SK-N-MC (cell line): Measurements from ENCODE around the gene APEX1.
A peak's percentile ranks its signal among the peaks of the same experiment; 100 is the strongest.
"Not testable (repeated sequence)": the region's sequence is repeated elsewhere in the genome, so short reads cannot be mapped to it uniquely, and the experiment has no call there.

ENCODE experiments used
- DNase-seq: peaks from one replicate; pipeline ENCODE4 v3.0.0-alpha.2; 2011; ENCODE audit warnings: low read depth, low spot score
- H3K27ac ChIP-seq: fragments of 200-600 bp; sonication (generic); 2 replicates; pipeline ENCODE4 v1.5.1; 2016; ENCODE audit warnings: mixed run types
- H3K36me3 ChIP-seq: fragments of 200-600 bp; sonication (generic); 2 replicates; pipeline ENCODE4 v1.6.1; 2017; ENCODE audit warnings: antibody characterized with exemption, low read length, mixed read lengths; ENCODE audit not compliant: insufficient read depth
- H3K4me3 ChIP-seq: fragments of 200-600 bp; sonication (generic); 2 replicates; pipeline ENCODE4 v1.5.1; 2016
- H3K9ac ChIP-seq: fragments of 200-600 bp; sonication (generic); 2 replicates; pipeline ENCODE4 v1.8.0; 2017; ENCODE audit warnings: mixed run types, mixed read lengths; ENCODE audit not compliant: insufficient read length
- H3K9me3 ChIP-seq: fragments of 200-600 bp; sonication (generic); 2 replicates; pipeline ENCODE4 v1.6.1; 2017; ENCODE audit warnings: low read depth, mild to moderate bottlenecking, antibody characterized with exemption, low read length, moderate library complexity, mixed read lengths
- EZH2 ChIP-seq: fragments of 200-600 bp; sonication (generic); IDR thresholded peaks from one replicate; pipeline ENCODE4 v1.6.1; 2017; ENCODE audit warnings: antibody characterized with exemption
- FOXP2 ChIP-seq: optimal IDR thresholded peaks from 2 replicates; pipeline ENCODE3; 2011; ENCODE audit warnings: mild to moderate bottlenecking, moderate library complexity; ENCODE audit not compliant: insufficient read depth; ENCODE audit errors: extremely low read length, control extremely low read depth
- POLR2AphosphoS5 ChIP-seq: IDR thresholded peaks from 2 replicates; pipeline ENCODE4 v1.6.1; 2012; ENCODE audit warnings: mild to moderate bottlenecking, low read depth, low read length, borderline replicate concordance

Gene APEX1

GRCh38 chr14:20440882-20441281 is 14.1 kb upstream of the APEX1 start:
- Histone ChIP-seq H3K9me3 (no peaks in the 10 kb centered on the region), H3K36me3 (peaks cover 10% of the 10 kb centered on the region), H3K4me3 (no peak overlapping the region), H3K9ac (no peak overlapping the region), H3K27ac (no peak overlapping the region)
- TF ChIP-seq POLR2AphosphoS5: no peak
- no peak for DNase-seq

GRCh38 chr14:20441461-20441860 is 13.6 kb upstream of the APEX1 start:
- DNase-seq: no peak
- no peak overlapping the region for H3K9ac ChIP-seq
- no peaks in the 10 kb centered on the region for H3K9me3 ChIP-seq
- TF ChIP-seq EZH2 (no peak), FOXP2 (no peak), POLR2AphosphoS5 (no peak)
- peaks cover 16% of the 10 kb centered on the region for H3K36me3 ChIP-seq
- no peak overlapping the region for H3K27ac ChIP-seq
- H3K4me3 ChIP-seq: no peak overlapping the region

DNA sequence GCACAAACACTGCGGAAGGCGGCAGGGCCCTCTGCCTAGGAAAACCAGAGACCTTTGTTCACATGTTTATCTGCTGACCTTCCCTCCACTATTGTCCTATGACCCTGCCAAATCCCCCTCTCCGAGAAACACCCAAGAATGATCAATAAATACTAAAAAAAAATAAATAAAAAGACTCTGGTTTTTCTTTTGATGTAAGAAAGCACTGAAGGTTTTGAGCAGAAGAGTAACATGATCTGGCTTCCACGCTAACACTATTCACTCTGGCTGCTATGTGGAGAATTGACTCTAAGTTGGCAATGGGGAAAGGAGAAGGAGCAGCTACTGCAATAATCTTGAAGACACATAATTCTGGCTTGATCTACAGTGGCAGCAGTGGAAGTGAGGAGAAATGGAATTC is 11.4 kb upstream of the APEX1 start:
- H3K9ac ChIP-seq, H3K4me3 ChIP-seq, DNase-seq, H3K9me3 ChIP-seq, H3K27ac ChIP-seq: not testable (repeated sequence)
- peaks cover 38% of the 10 kb centered on the region for H3K36me3 ChIP-seq

DNA sequence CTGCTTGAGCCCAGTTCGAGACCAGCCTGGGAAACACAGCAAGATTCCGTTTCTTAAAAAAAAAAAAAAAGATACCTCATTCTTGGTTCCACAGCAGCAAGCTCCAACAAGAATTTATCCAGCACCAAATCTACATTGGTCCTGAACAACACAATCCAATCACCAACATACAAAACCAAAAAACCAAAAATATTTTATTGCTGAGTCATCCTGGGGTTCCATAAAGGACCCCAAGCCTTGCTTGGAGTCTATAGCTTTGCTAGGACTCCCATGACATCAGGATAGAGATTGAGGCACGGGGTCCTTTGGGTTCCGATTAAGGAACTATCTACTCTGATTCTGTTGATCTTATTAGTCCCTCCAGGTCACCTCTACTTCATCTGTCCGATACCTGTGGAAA is 8.1 kb upstream of the APEX1 start:
- H3K9ac ChIP-seq: no peak overlapping the region
- TF ChIP-seq POLR2AphosphoS5 (no peak), FOXP2 (no peak), EZH2 (no peak)
- no peak overlapping the region for H3K27ac ChIP-seq
- no peak overlapping the region for H3K4me3 ChIP-seq
- no peak for DNase-seq
- H3K9me3 ChIP-seq: no peaks in the 10 kb centered on the region
- peaks cover 68% of the 10 kb centered on the region for H3K36me3 ChIP-seq

DNA sequence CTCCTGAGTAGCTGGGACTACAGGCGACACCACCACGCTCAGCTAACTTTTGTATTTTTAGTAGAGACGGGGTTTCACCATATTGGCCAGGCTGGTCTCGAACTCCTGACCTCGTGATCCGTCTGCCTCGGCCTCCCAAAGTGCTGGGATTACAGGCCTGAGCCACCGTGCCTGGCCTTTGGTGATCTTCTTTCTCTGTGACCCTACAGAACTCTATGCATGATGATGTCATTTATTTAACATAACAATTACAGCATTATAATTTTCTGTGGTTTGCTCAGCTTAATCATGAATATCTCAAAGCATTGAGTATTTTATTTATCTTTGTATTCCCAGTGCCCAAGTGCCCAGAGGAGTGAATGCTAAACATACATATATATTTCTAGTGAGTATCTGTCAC is 2.2 kb upstream of the APEX1 start:
- peaks cover 68% of the 10 kb centered on the region for H3K36me3 ChIP-seq

DNA sequence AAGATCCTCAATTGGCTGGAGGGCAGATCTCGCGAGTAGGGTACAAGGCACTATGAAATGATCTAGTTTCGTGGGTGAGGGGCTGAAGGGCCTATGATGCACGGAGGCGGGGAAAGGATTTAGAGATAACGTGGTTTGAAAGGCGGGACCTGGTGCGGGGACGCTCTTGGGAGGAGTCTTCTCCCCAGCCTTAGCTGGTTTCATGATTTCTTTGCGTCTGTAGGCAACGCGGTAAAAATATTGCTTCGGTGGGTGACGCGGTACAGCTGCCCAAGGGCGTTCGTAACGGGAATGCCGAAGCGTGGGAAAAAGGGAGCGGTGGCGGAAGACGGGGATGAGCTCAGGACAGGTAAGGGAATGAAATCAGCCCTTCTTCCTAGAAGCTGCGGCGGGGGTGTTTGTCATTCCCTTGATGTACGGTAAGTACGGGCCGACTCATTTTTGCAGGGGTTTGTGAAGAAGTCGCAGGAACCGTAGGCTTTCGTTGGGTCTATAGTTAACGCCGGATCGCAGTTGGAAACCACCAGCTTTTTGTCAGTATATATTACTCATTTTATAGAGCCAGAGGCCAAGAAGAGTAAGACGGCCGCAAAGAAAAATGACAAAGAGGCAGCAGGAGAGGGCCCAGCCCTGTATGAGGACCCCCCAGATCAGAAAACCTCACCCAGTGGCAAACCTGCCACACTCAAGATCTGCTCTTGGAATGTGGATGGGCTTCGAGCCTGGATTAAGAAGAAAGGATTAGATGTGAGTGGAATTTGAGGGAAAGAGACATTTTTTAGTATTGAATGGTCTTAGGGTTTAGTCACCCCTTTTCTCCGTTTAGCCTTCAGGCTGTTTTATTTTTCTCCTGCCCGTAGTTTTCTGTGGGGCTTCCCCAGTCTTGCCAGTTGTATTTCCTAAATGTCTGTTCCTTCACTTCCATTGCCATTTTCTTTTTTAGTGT is 602 bp downstream of the APEX1 start:
- Histone ChIP-seq H3K9ac (peak overlapping the region; percentile 99), H3K4me3 (peak overlapping the region; percentile 88), H3K9me3 (no peaks in the 10 kb centered on the region), H3K27ac (peak overlapping the region; percentile 99), H3K36me3 (peaks cover 63% of the 10 kb centered on the region)
- DNase-seq: peak; percentile 78
- no peak for TF ChIP-seq EZH2
- TF ChIP-seq FOXP2: no peak
- TF ChIP-seq POLR2AphosphoS5: no peak; the same call in 1 of the 2 replicates

More for the DNA sequence above, 2.2 kb upstream of the APEX1 start:
- H3K9me3 ChIP-seq, H3K27ac ChIP-seq, H3K4me3 ChIP-seq, DNase-seq, H3K9ac ChIP-seq: not testable (repeated sequence)

DNA sequence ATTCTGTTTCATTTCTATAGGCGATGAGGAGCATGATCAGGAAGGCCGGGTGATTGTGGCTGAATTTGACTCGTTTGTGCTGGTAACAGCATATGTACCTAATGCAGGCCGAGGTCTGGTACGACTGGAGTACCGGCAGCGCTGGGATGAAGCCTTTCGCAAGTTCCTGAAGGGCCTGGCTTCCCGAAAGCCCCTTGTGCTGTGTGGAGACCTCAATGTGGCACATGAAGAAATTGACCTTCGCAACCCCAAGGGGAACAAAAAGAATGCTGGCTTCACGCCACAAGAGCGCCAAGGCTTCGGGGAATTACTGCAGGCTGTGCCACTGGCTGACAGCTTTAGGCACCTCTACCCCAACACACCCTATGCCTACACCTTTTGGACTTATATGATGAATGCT is 1.9 kb downstream of the APEX1 start:
- Histone ChIP-seq H3K27ac (0 out of 2 replicates have a peak overlapping the region, but pooled peaks have one; percentile 99), H3K36me3 (peaks cover 52% of the 10 kb centered on the region), H3K9me3 (no peaks in the 10 kb centered on the region), H3K9ac (peak overlapping the region; percentile 99), H3K4me3 (peak overlapping the region; percentile 88)
- no peak for DNase-seq
- TF ChIP-seq EZH2 (no peak), FOXP2 (no peak), POLR2AphosphoS5 (no peak; the same call in 1 of the 2 replicates)

GRCh38 chr14:20458031-20458789 is 3.2 kb downstream of the APEX1 start:
- TF ChIP-seq POLR2AphosphoS5 (no peak; the same call in none of the 2 replicates), EZH2 (no peak), FOXP2 (no peak)
- H3K4me3 ChIP-seq: no peak overlapping the region
- H3K36me3 ChIP-seq: peaks cover 47% of the 10 kb centered on the region
- peak overlapping the region; percentile 37 for H3K27ac ChIP-seq
- no peaks in the 10 kb centered on the region for H3K9me3 ChIP-seq
- no peak for DNase-seq
- H3K9ac ChIP-seq: no peak overlapping the region
